Esophagus squamous epithelium (tissue), 4 donors: Measurements from ENCODE around the gene ADGRL2.

Source experiments
- POLR2A ChIP-seq, 4 donors: fragments of 450-650 bp; IDR thresholded peaks; one replicate each; pipeline ENCODE4 v1.6.1; 2017; ENCODE audit warnings: antibody characterized with exemption in 4 of 4, mild to moderate bottlenecking in 4 of 4, moderate library complexity in 3 of 4
- TF ChIP-seq, protein P1 (sequence below), 6 experiments: fragments of 450-650 bp in 4 of 6; fragments of 200-600 bp in 2 of 6; sonication (generic) in 2 of 6; IDR thresholded peaks; one replicate each; pipeline ENCODE4 v1.5.1; 2016 to 2019; ENCODE audit warnings: antibody characterized with exemption in 6 of 6, mild to moderate bottlenecking in 4 of 6, moderate library complexity in 4 of 6

DNA sequence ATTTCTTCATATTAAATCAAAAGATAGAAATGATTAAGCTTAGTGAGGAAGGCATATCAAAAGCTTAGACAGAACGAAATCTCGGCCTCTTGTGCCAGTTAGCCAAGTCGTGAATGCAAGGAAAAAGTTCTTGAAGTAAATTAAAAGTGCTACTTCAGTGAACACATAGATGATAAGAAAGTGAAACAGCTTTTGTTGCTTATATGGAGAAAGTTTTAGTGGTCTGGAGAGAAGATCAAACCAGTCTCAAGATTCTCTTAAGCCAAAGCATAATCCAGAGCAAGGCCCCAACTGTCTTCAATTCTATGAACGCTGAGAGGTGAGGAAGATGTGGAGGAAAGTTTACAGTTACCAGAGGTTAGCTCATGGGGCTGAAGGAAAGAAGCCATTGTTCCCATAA is 88.4 kb downstream of the ADGRL2 start:
- TF ChIP-seq, protein P1, sequence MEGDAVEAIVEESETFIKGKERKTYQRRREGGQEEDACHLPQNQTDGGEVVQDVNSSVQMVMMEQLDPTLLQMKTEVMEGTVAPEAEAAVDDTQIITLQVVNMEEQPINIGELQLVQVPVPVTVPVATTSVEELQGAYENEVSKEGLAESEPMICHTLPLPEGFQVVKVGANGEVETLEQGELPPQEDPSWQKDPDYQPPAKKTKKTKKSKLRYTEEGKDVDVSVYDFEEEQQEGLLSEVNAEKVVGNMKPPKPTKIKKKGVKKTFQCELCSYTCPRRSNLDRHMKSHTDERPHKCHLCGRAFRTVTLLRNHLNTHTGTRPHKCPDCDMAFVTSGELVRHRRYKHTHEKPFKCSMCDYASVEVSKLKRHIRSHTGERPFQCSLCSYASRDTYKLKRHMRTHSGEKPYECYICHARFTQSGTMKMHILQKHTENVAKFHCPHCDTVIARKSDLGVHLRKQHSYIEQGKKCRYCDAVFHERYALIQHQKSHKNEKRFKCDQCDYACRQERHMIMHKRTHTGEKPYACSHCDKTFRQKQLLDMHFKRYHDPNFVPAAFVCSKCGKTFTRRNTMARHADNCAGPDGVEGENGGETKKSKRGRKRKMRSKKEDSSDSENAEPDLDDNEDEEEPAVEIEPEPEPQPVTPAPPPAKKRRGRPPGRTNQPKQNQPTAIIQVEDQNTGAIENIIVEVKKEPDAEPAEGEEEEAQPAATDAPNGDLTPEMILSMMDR (IDR thresholded peaks at IDR 0.05): no peak
- TF ChIP-seq POLR2A (IDR thresholded peaks at IDR 0.05): no peak
